Right ventricle myocardium superior (tissue), 1 donor: Measurements from ENCODE around the gene TADA2B. TPM values are rescaled to one million over a fixed set of nuclear protein-coding genes. Genes with fewer than 3 reads are reported as not detected.
"Not testable (repeated sequence)": the region's sequence is repeated elsewhere in the genome, so short reads cannot be mapped to it uniquely, and the experiment has no call there.

Experiments used
- ATAC-seq: fragments of 200-7000 bp; cut with Tn5 transposase; one replicate; pipeline ENCODE4 v1.9.1; 2020; ENCODE audit warnings: mild to moderate bottlenecking; ENCODE audit not compliant: poor library complexity
- DNase-seq: peaks from one replicate; pipeline ENCODE4 v3.0.0-alpha.2; 2020
- intact Hi-C: fragments of 100-400 bp; cut with DNase I; formaldehyde crosslinking; loops from one replicate; pipeline ENCODE4 v1.11.2; 2022
- total RNA-seq: library from RNA; stranded (reverse); fragmentation: NEBNext Ultra II Directional; extraction: Animal tissue kit (Norgen Biotek cat#: 25700); gene quantifications from one replicate; pipeline ENCODE4 v1.2.1, GENCODE V29; 2021
- donor health status: DM: no; HTN: yes; CAD: no; lungs with severe emphysema.

TADA2B gene
- total RNA-seq, 1 donor from 2014 or later = 35.5 TPM

DNA sequence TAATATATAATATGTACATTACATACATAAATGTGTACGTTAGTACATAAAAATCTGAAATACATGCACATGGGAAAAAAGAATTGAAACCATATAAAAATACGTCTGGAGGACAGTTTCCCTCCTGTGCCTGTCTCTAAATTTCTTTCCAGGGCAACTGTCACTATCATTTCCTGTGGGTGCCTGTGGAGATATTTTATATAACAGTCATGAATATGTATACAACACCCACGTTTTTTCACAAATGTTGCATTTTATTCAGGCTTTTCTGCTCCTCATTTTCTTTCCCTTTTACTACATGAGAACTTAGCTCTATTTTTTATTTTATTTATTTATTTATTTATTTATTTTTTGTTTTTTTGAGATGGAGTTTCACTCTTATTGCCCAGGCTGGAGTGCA, 48.9 kb downstream of the TADA2B start:
- no peak for DNase-seq
- intact Hi-C loops = no loop called here
- ATAC-seq = no peak

DNA sequence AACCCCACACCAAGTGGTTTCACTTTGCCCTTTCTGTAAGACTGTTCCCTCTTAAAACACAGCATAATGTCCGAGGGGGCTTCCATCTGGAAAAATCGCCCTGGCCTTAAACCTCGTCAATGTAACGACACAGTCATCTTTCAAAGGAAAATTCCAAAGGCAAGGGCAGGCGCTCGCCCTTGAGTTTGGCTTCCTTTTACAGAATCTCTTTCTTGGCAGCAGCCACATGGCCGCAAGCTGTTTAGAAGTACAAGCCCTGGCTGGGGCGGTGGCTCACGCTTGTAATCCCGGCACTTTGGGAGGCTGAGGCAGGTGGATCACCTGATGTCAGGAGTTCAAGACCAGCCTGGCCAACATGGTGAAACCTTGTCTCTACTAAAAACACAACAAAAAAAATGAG, 51.7 kb downstream of the TADA2B start:
- ATAC-seq (no peak), DNase-seq (no peak)
- intact Hi-C loops = no loop called here

DNA sequence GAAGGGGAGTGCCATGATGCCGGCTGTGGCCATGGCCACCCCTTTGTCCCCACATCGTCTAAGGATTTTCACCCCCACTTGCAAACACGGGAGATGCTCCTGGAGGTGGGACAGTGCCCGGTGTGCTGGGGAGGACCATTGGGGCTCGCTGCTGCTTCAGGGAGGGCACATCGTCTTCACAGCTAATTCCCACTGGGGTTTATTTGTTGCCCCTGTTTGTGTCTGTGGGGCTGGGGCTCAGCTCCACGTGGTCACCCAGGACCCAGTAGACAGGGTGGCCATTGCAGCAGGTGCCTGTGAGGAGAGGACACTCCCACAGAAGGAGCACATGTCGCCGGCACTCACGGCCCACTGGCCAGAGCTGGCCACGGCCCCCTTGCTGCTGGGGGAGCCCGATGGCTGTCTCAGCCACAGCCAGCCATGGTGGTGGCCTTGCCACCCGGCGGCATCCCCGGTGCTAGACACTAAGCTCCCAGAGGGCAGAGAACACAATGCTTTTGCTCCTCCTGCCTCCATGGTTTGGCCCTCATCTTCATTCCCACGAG, 52.5 kb downstream of the TADA2B start:
- intact Hi-C loops = no loop called here
- ATAC-seq (no peak), DNase-seq (no peak)

DNA sequence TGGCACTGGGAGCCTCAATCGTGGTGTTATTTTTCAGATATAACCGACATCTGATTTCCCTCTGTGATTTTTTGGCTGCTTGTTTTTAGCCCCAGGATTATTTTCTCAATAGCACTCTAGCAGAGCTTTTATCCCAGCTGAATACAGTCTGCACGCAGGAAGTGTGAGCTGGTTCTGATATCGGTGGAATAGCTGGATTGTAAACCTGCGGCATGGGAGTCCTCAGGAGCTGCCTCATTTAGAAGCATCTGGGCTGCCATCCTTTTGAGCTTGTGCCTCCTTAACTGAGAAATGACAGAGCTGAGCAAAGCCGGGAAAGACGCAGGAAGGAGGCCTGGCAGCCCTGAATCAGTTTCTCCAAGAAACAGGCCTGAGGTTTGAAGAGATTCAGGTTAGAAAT, 53.1 kb downstream of the TADA2B start:
- no peak for ATAC-seq
- intact Hi-C loops = no loop called here
- DNase-seq = no peak

DNA sequence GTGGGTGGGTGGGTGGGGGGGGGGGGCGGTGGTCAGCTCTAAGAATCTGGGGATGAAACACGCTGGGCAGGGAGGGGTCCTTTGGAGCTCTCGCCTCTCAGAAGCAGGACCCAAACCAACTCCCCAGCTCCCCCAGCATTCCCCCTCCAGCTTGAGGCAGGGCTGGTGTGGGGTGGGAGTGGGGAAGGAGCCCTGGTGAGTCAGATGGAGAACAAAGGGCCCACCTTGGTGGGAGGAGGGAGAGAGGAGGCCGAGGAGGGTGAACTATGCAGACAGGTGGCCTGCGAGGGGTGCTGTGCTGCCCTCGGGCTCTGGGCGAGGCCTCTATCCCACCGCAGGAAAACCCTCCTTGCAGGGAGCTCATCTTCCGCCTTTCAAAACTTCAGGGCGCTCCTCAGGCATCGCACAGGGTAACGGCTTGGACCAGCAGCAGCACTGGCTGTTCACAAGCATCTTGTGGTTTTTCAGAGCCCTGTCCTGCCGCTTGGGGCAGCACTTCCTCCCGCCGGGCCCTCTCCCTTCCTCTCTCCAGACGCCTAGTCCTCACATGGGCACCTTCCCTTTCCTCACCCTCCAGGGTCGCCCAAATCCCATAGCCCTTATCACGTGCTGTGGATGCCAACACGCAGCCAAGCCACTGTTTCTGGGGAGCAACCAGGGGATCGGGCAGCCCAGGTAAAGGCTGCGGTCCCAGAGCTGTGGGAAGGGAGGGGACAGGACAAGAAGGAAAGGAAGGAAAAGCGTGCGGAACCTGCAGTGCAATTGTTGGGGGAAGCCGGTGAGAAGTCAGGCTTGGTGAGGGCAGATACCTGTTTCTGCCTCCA, 58.7 kb downstream of the TADA2B start:
- ATAC-seq (peak; percentile 78), DNase-seq (peak; percentile 81)
- intact Hi-C loops = no loop called here

DNA sequence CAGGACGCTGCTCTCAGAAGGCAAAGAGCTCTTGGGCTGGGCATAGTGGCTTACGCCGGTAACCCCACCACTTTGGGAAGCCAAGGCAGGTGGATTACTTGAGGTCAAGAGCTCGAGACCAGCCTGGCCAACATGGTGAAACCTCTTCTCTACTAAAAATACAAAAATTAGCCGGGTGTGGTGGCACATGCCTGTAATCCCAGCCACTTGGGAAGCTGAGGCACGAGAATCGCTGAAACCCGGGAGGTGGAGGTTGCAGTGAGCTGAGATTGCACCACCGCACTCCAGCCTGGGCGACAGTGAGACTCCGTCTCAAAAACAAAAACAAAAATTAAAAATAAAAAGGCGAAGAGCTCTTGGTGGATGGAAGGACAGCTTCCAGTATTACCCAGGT, 59.3 kb downstream of the TADA2B start:
- ATAC-seq, intact Hi-C loops, DNase-seq: not testable (repeated sequence)

DNA sequence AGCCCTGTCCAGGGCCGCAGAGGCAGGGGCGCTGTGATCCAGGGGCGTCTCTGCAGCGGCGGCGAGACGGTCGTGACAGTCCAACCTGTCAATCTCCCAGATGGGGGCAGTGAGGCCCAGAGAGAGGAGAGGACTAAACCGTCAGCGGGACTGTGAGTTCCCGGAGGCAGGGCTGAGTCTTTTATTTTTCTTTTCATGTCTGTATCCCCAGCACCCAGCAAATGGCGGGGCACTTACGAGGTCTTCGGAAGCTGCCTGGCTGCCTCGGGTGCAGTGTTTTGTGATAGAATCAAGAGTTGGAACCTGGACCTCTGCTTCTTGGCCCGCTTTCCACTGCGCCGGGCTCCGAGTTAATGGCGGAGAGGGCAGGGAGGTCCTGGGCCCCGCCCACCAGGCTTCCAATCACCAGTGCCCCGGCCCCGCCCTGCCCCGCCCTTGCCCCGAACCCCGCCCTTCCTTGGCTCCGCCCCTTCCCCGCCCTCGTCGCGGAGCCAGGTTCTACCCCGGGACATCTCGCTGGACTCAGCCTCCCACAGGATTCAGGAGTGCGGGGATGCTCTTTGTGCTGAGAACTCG, 59.9 kb downstream of the TADA2B start:
- intact Hi-C loops = no loop called here
- peak; percentile 96 for DNase-seq
- peak; percentile 97 for ATAC-seq

DNA sequence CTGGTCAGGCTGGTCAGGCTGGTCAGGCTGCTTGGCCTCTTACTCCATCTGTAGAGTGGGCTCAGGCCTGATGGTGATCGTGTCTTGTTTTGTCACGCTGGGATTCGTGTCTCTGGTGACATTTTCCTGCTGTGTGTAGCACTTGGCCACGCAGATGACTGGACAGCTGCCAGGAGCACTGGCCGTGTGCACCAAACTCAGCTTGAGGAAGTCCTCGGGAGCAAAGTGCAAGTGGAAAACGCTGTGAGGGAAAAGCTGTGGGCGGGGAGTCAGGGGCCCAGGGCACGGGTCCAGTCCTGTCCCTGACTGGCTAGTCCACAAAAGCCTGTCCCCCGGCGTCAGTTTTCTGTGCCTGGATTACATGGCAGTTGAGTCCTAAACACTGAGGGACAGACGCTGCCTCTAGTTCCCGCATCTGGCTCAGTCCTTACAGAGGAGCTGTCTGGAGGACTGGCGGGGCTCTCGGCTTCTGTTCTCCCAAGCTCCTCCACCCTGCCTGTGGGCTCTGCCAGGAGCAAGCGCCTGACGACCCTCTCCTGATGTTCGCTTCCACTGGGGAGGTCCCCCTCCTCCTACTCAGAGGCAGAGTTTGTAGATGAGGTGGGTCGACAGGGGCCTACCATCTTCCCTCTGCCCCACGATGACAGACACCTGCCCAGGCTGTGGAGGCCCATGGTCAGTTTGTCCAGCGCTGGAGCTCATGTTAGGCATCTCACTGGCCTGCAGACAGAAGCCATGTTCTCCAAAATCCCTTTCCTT, 60.6 kb downstream of the TADA2B start:
- intact Hi-C loops = no loop called here
- peak; percentile 55 for ATAC-seq
- DNase-seq = peak; percentile 90

DNA sequence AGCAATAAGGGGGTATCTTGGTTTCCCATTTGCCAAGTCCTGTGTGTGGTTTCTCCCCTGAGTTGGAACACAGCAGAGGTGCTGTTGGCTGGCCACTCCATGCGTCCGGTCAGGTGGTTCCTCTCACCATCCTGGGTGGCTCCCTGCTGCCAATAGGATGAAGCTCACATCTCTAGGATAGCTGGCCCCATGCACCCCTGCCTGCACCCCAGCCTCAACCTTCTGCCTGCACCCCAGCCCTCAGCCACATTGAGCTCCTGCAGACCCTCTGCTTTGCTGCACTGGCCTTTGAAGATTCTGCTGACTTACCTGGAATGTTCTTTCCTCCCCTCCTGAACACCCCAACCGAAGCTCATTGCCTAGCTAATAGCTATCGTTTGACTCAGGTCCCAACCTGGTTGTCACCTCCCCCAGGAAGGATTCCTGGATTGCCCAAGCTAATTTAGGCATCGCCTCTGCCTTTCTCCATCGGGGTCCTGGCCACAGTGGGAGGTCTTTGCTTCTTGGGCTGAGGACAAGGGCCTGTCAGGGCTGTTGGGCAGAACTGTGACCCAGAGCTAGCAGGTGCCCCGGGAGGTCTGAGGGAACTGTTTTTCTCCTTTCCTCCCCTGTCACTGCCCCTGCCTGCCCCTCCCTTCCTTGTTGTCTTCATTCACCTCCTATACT, 61.3 kb downstream of the TADA2B start:
- no peak for DNase-seq
- ATAC-seq = no peak
- intact Hi-C loops = no loop called here

DNA sequence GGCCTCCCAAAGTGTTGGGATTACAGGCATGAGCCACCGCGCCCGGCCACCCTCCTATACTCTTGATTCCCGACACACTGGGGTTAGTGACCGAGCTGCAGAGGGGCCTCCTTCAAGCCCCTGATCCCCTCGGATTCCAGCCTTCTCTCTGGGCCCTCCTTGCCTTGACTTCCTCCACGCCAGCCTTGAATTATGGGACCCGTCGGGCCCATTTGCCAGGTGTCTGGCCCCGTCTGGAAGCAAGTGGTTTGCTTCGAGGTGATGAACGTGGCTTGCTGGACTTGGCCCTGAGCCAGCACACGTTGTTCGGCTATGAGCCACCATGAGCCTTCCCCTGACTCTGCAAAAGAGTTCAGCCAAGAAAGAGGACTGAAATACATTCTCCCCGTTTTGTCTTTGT, 62.1 kb downstream of the TADA2B start:
- intact Hi-C loops = no loop called here
- DNase-seq (no peak), ATAC-seq (no peak)

DNA sequence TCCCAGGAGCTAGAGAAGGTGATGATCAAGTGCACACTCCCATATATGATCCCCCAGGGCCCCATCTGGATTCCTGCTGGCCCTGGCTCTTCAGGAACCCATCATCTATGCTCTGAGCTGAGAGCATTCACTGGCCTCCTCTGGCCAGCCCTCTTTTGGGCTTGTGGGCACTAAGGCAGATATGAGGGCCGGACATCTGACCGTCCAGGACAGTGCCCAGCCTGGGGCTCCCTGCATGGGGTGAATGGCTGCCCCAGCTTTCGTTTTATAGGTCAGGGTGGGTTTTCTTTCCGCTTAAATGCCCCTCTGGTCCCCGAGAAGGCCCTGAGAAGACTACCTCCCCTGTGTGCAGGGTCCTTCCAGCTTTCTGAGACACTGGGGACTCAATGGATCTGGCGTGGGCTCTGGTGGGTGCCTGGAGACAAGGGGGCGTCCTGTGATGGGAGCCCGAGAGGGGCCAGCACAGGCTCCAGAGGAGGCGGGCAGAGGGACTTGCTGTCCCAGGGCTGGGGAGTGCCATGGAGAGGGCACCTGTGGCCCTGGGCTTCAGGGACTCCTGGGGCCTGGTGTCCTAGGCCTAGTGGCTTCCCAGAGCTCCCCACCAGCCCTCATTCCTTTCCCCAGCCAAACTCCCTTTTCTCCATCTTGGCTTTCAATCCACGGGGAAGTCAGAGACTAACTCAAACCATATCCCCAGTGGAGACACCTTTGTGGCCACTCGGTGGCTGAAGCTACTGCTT, 64.2 kb downstream of the TADA2B start:
- intact Hi-C loops = no loop called here
- DNase-seq (no peak), ATAC-seq (no peak)

Other genes with a start within 250 kb of the TADA2B start
- 33.1 TPM for gene TBC1D14, start 133.5 kb upstream of the TADA2B start, total RNA-seq
- gene GRPEL1, start 24.7 kb downstream of the TADA2B start, total RNA-seq = 60.2 TPM
- 1.2 TPM for gene SORCS2, start 149.2 kb downstream of the TADA2B start, total RNA-seq